Activated T-helper 1 cell treated with anti-CD3 and anti-CD28 coated beads, Interleukin-12 subunit alpha, Interleukin-12 subunit beta, Interleukin-2, Interleukin-4 antibody, amounts not matched to agents 30 ng/mL and 10 ng/mL and 1 ng/mL, durations not matched to agents 14 hours and 24 hours and 36 hours (primary cell): ENCODE results near the gene FERMT3. TPM values are rescaled to one million over a fixed set of nuclear protein-coding genes. Genes with fewer than 3 reads are reported as not detected.

Experiments used
- DNase-seq: peaks from one replicate; pipeline ENCODE4 v3.0.0; 2021; ENCODE audit warnings: low spot score
- H3K27ac Mint-ChIP-seq: one replicate; pipeline ENCODE4 v1.8.0; 2021; ENCODE audit warnings: mild to moderate bottlenecking, mixed read lengths
- H3K27me3 Mint-ChIP-seq: one replicate; pipeline ENCODE4 v1.8.0; 2022; ENCODE audit warnings: mild to moderate bottlenecking, moderate library complexity, mixed read lengths; ENCODE audit not compliant: insufficient read depth
- H3K36me3 Mint-ChIP-seq: one replicate; pipeline ENCODE4 v1.8.0; 2021; ENCODE audit warnings: low read depth, mixed read lengths
- H3K4me1 Mint-ChIP-seq: one replicate; pipeline ENCODE4 v1.8.0; 2021; ENCODE audit warnings: low read depth, mixed read lengths
- H3K4me3 Mint-ChIP-seq: one replicate; pipeline ENCODE4 v1.8.0; 2021; ENCODE audit warnings: mild to moderate bottlenecking, moderate library complexity, mixed read lengths
- H3K9me3 Mint-ChIP-seq: one replicate; pipeline ENCODE4 v1.8.0; 2021; ENCODE audit warnings: mixed read lengths
- intact Hi-C: fragments of 100-400 bp; cut with micrococcal nuclease; formaldehyde crosslinking; loops from one replicate; pipeline ENCODE4 v1.15.1; 2024
- total RNA-seq: library from RNA; stranded (reverse); gene quantifications from 2 replicates; pipeline ENCODE4 v1.2.3, GENCODE V29; 2022

FERMT3 gene
- total RNA-seq, 1 donor from 2014 or later: 211 TPM

GRCh38 chr11:64252003-64252872 lies 45.7 kb downstream of the FERMT3 start:
- Mint-ChIP-seq H3K36me3 (no peaks in the 10 kb centered on the region), H3K27me3 (peaks cover 1% of the 10 kb centered on the region), H3K4me1 (peaks cover 12% of the 10 kb centered on the region), H3K9me3 (no peaks in the 10 kb centered on the region), H3K27ac (peak overlapping the region; percentile 66), H3K4me3 (peak overlapping the region; percentile 87)
- DNase-seq: no peak
- intact Hi-C loops: loop anchor here (5.0 kb wide), 1 partner anchor 105 kb away; the partner anchor contains the start of gene RPS6KA4

- H3K36me3 Mint-ChIP-seq: no peaks in the 10 kb centered on the region
- H3K27me3 Mint-ChIP-seq: no peaks in the 10 kb centered on the region
- H3K4me3 Mint-ChIP-seq: peak overlapping the region; percentile 26
- no peak for DNase-seq
- no peak overlapping the region for H3K27ac Mint-ChIP-seq
- H3K4me1 Mint-ChIP-seq: peaks cover 7% of the 10 kb centered on the region
- intact Hi-C loops: loop anchor here (5.0 kb wide), 1 partner anchor 104 kb away; the partner anchor contains the start of gene RPS6KA4
- H3K9me3 Mint-ChIP-seq: no peaks in the 10 kb centered on the region
Observed at GRCh38 chr11:64253043-64253442, 46.5 kb downstream of the FERMT3 start.

DNA sequence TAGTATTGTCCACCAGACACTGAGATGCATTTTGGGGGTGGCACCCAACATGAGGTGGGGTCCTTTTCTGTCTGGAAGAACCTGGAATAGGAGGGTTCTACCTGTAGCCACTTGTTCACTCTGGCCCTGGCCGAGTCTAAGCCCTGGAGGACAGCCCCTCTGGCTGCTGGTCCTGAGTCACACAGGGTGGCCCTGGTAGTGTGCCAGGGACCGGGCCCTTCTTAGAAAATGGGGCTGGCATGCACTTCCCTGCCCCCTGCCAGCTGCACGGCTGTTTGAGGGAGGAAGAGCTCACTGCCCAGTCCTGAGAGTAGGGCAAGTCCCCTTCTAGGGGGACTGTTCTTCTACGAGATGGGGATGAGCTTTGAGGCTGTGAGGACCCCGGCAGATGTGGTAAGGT lies 47.0 kb downstream of the FERMT3 start:
- H3K27ac Mint-ChIP-seq: no peak overlapping the region
- no peaks in the 10 kb centered on the region for H3K27me3 Mint-ChIP-seq
- DNase-seq: no peak
- no peaks in the 10 kb centered on the region for H3K36me3 Mint-ChIP-seq
- peak overlapping the region; percentile 26 for H3K4me3 Mint-ChIP-seq
- no peaks in the 10 kb centered on the region for H3K9me3 Mint-ChIP-seq
- peaks cover 5% of the 10 kb centered on the region for H3K4me1 Mint-ChIP-seq
- intact Hi-C loops: loop anchor here (5.0 kb wide), 1 partner anchor 104 kb away; the partner anchor contains the start of gene RPS6KA4

DNA sequence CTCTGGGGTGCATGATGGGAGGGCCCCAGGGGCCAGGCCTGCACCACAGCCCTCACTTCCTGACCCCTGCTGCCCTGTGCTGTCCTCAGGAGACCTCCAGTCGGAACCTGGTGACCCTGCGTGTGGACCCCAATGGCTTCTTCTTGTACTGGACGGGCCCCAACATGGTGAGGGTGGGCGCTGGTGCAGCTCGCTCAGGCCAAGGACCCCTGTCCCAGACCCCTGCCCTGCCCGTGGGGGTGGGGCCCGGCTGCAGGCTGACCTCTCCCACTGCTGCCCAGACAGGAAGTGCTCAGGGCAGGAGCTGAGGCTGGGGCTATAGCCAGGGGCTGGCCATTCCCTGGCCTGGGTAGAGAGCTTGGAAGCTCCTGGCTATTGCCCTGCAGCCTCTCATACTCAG lies 47.8 kb downstream of the FERMT3 start:
- no peaks in the 10 kb centered on the region for H3K27me3 Mint-ChIP-seq
- no peak for DNase-seq
- no peaks in the 10 kb centered on the region for H3K9me3 Mint-ChIP-seq
- H3K27ac Mint-ChIP-seq: no peak overlapping the region
- peaks cover 1% of the 10 kb centered on the region for H3K36me3 Mint-ChIP-seq
- no peak overlapping the region for H3K4me3 Mint-ChIP-seq
- intact Hi-C loops: loop anchor here (5.0 kb wide), 1 partner anchor 103 kb away; the partner anchor contains the start of gene RPS6KA4
- H3K4me1 Mint-ChIP-seq: peaks cover 6% of the 10 kb centered on the region

GRCh38 chr11:64255135-64256128 lies 48.9 kb downstream of the FERMT3 start:
- intact Hi-C loops: no loop called here
- DNase-seq: no peak
- Mint-ChIP-seq H3K27me3 (no peaks in the 10 kb centered on the region), H3K36me3 (peaks cover 11% of the 10 kb centered on the region), H3K27ac (no peak overlapping the region), H3K9me3 (no peaks in the 10 kb centered on the region), H3K4me1 (peaks cover 12% of the 10 kb centered on the region), H3K4me3 (no peak overlapping the region)

DNA sequence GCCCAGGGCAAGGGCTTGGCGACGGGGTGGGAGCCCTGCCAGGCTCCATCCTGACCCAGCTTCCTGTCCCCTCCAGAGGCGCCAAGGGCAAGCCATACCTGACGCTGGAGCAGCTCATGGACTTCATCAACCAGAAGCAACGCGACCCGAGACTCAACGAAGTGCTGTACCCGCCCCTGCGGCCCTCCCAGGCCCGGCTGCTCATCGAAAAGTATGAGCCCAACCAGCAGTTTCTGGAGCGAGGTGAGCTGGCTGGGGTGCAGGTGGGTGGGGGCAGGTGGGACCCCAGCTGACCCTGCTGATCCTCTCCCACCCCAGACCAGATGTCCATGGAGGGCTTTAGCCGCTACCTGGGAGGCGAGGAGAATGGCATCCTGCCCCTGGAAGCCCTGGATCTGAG lies 49.8 kb downstream of the FERMT3 start:
- peaks cover 12% of the 10 kb centered on the region for H3K4me1 Mint-ChIP-seq
- H3K27ac Mint-ChIP-seq: no peak overlapping the region
- intact Hi-C loops: no loop called here
- H3K4me3 Mint-ChIP-seq: no peak overlapping the region
- H3K9me3 Mint-ChIP-seq: no peaks in the 10 kb centered on the region
- peaks cover 11% of the 10 kb centered on the region for H3K36me3 Mint-ChIP-seq
- DNase-seq: no peak
- H3K27me3 Mint-ChIP-seq: no peaks in the 10 kb centered on the region

DNA sequence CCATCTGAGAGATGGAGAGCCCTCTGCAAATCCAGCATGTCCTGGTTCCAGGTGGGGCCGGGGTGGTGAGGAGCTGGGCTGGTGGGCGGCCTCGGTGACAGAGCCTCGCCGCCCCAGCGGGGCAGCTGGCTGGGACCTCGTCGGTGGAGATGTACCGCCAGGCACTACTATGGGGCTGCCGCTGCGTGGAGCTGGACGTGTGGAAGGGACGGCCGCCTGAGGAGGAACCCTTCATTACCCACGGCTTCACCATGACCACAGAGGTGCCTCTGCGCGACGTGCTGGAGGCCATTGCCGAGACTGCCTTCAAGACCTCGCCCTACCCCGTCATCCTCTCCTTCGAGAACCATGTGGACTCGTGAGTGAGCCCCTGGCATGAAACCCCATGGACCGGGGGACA lies 51.8 kb downstream of the FERMT3 start:
- intact Hi-C loops: no loop called here
- H3K36me3 Mint-ChIP-seq: peaks cover 15% of the 10 kb centered on the region

GRCh38 chr11:64258946-64259532 lies 52.5 kb downstream of the FERMT3 start:
- Mint-ChIP-seq H3K27me3 (no peaks in the 10 kb centered on the region), H3K4me1 (peaks cover 12% of the 10 kb centered on the region), H3K9me3 (no peaks in the 10 kb centered on the region), H3K27ac (no peak overlapping the region), H3K4me3 (no peak overlapping the region), H3K36me3 (peaks cover 15% of the 10 kb centered on the region)
- intact Hi-C loops: no loop called here
- DNase-seq: no peak

More for the DNA sequence above, 51.8 kb downstream of the FERMT3 start:
- no peaks in the 10 kb centered on the region for H3K27me3 Mint-ChIP-seq
- H3K4me1 Mint-ChIP-seq: peaks cover 12% of the 10 kb centered on the region
- no peak overlapping the region for H3K27ac Mint-ChIP-seq
- no peaks in the 10 kb centered on the region for H3K9me3 Mint-ChIP-seq
- DNase-seq: no peak
- H3K4me3 Mint-ChIP-seq: no peak overlapping the region

- no peak for DNase-seq
- H3K36me3 Mint-ChIP-seq: peaks cover 15% of the 10 kb centered on the region
- intact Hi-C loops: no loop called here
- peaks cover 12% of the 10 kb centered on the region for H3K4me1 Mint-ChIP-seq
- peak overlapping the region; percentile 8 for H3K27ac Mint-ChIP-seq
- no peak overlapping the region for H3K4me3 Mint-ChIP-seq
- H3K27me3 Mint-ChIP-seq: no peaks in the 10 kb centered on the region
- H3K9me3 Mint-ChIP-seq: no peaks in the 10 kb centered on the region
Observed at GRCh38 chr11:64259533-64260067, 53.1 kb downstream of the FERMT3 start.

GRCh38 chr11:64260147-64260708 lies 53.7 kb downstream of the FERMT3 start:
- no peak overlapping the region for H3K4me3 Mint-ChIP-seq
- H3K27ac Mint-ChIP-seq: peak overlapping the region; percentile 36
- H3K4me1 Mint-ChIP-seq: peaks cover 12% of the 10 kb centered on the region
- DNase-seq: no peak
- H3K36me3 Mint-ChIP-seq: peaks cover 15% of the 10 kb centered on the region
- H3K9me3 Mint-ChIP-seq: no peaks in the 10 kb centered on the region
- intact Hi-C loops: no loop called here
- H3K27me3 Mint-ChIP-seq: no peaks in the 10 kb centered on the region

- Mint-ChIP-seq H3K4me3 (no peak overlapping the region), H3K27ac (no peak overlapping the region), H3K27me3 (no peaks in the 10 kb centered on the region), H3K9me3 (no peaks in the 10 kb centered on the region), H3K4me1 (peaks cover 12% of the 10 kb centered on the region), H3K36me3 (peaks cover 17% of the 10 kb centered on the region)
- intact Hi-C loops: no loop called here
- no peak for DNase-seq
Observed at GRCh38 chr11:64261556-64262080, 55.1 kb downstream of the FERMT3 start.
